ENCODE measurements around the gene GBE1.
"Not testable (repeated sequence)": the region's sequence is repeated elsewhere in the genome, so short reads cannot be mapped to it uniquely, and the experiment has no call there.

The GBE1 gene

DNA sequence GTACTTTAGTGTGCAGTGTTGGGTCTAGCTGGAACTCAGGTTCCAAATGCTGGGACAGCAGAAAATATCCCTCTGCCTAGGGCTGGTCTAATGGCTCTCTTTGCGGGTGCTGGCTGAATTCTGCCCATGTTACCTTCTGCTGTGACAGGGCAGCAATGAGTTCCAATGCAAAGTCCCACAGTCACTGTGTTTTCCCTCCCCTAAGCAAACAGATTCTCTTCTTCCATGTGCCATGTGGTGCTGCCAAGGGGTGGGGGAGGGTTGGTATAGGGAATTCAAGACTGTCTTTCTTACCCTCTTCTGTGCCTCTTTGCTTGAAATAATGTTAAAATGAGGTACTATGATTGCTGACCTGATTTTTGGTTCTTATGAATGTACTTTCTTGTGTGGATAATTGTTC, 229.6 kb downstream of the GBE1 start:
- no peak for DNase-seq

GRCh38 chr3:81531263-81531662, 230.2 kb downstream of the GBE1 start:
- DNase-seq = no peak

GRCh38 chr3:81530180-81530939, 231.1 kb downstream of the GBE1 start:
- DNase-seq = no peak

- DNase-seq = no peak
These were observed 239.6 kb downstream of the GBE1 start for GRCh38 chr3:81521855-81522254.

DNA sequence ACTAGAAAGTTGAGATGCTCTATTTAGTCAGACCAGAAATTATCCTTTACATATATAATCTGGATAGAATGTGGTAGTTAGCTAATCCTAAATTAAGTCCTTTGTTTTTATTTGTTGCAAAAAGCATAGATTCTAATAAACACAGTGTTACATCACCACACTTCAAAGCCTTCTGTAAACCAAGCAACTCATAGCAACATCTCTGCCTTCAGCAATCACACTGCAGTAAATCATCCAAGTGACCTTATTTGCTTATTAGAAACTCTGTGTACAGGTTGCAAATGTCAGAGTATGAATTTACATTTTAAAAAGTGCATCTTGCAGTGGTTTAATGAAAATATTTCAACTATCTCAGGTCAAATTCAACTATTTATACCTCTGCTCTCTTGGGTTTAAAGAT, 242.5 kb downstream of the GBE1 start:
- DNase-seq = no peak

DNA sequence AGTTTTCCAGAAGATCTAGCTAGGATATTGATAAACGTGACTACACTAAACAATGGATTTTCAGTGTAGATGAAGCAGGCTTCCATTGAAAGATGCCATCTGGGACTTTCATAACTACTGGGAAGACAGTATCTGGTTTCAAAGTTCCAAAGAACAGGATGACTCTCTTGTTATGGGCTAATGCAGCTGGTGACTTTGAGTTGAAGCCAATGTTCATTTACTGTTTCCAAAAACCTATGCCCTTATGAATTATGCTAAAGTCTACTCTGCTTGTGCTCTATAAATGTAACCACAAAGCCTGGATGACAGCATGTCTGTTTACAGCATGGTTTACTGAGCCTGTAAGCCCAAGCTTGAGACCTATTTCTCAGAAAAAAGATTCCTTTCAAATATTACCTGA, 245.4 kb downstream of the GBE1 start:
- DNase-seq = no peak

GRCh38 chr3:81513591-81513990, 247.9 kb downstream of the GBE1 start:
- DNase-seq = no peak

GRCh38 chr3:81503026-81503425, 258.4 kb downstream of the GBE1 start:
- DNase-seq = no peak

GRCh38 chr3:81502236-81502635, 259.2 kb downstream of the GBE1 start:
- DNase-seq = no peak

DNA sequence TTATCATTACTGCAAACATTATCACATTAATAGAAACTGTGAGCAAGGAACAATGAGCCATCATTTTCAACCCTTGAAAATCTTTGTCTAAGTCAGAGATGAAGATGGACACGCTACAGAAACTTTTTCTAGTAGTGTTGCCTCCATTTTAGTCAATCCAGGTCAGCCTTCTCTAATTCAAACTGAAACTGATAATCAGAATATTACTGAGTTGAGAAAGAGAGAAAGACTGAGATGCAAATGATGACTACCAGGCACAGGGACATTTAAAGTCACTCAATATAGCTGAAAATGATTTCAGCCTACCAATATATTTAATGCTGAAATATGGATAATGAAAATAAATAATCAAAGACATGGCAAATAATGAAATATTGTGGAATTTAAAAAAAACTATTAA, 261.4 kb downstream of the GBE1 start:
- no peak for DNase-seq

DNA sequence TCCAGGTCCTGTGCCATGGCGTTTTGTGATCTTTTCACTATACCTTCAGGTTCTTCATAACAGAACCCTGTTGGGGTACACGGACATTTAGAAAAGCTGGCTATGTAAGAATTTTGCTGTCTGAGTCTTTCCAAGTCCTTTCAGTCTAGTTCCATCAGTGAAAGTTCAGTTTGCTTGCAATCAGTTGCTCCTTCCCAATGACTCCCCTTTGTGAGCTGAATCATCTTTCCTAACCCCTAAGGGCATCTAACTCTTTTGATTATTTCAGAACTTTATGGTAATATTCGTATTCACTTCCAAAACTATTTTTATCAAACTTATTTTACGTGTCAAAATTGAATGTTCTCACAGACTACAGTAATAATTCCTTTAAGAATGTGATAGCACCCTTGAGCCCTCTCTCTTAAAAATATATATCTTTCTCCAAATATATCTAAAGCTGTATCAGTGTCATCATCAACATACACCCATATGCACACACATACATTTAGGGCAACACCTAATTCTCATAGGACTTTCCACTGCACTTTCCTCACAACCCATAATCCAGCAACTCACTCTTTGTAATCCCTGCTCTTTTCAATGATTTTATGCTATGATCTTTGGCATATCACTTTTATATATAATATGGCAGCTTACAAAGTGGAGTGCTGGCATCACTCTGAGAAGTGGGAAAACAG, 263.7 kb downstream of the GBE1 start:
- DNase-seq = no peak

GRCh38 chr3:81496407-81497104, 264.9 kb downstream of the GBE1 start:
- no peak for DNase-seq

GRCh38 chr3:81492471-81492870, 269.0 kb downstream of the GBE1 start:
- DNase-seq = not testable (repeated sequence)

- no peak for DNase-seq
These were observed 269.4 kb downstream of the GBE1 start for GRCh38 chr3:81492040-81492439.

- peak in 49 of 56 donors; percentile 0 to 89 (median 38) for DNase-seq
These were observed 270.7 kb downstream of the GBE1 start for GRCh38 chr3:81490541-81491288.

- DNase-seq = no peak
These were observed 276.0 kb downstream of the GBE1 start for GRCh38 chr3:81485444-81485865.

- no peak for DNase-seq
These were observed 276.9 kb downstream of the GBE1 start for GRCh38 chr3:81484520-81484919.

DNA sequence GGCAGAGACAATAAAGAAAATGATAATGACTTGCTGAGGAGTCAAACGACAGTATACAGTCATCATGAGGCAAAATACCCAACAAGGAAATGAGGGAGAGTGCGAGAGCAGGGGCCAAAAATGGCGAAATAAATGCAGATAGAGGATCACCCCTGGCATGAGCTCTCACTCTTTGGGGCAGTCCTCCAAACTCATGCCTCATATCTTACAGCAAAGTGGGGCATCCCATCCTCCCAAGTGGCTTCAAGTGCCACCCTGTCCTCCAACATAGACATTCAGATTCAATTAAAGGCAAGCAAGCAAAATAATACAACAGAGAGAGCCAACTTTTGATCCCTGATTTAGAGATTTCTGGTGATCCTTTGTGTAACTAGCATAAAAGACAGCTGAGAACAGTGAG, 278.4 kb downstream of the GBE1 start:
- no peak for DNase-seq

DNA sequence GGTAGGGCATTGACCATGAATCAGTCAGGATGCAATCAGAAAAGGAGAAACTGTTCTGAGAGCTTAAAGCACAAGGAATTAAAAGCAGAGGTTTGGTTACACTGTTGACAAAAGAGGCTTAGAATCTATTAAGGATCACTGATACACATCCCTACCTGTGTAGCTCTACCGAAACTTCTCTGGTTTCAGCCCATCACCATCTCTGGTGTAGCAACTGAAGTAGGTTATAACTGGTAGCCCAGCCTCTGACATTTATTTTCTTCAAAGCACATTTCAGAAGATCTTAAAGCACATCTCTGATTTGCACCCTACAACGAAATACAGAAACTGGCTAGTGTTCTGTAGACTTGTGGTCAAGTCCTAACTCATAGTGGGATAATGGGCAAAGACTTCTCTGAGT, 283.7 kb downstream of the GBE1 start:
- no peak for DNase-seq

- DNase-seq = no peak
These were observed 284.8 kb downstream of the GBE1 start for GRCh38 chr3:81476692-81477091.

GRCh38 chr3:81472600-81473362, 288.7 kb downstream of the GBE1 start:
- no peak for DNase-seq
